Stimulated activated memory B cell treated with anti-CD40 and anti-IgM and Interleukin-4, amounts not matched to agents 10 μg/mL and 1 μg/mL and 100 μg/mL, for 72 hours (primary cell): Measurements from ENCODE around the gene LMO7.

Experiments
- ATAC-seq: fragments of 150-1000 bp; cut with Tn5 transposase; 2 replicates; pipeline ENCODE4 v1.10.0; 2021
- H3K27ac Mint-ChIP-seq: one replicate; pipeline ENCODE4 v1.8.0; 2022; ENCODE audit warnings: mild to moderate bottlenecking, mixed read lengths
- H3K27me3 Mint-ChIP-seq: one replicate; pipeline ENCODE4 v1.8.0; 2022; ENCODE audit warnings: mixed read lengths
- H3K36me3 Mint-ChIP-seq: one replicate; pipeline ENCODE4 v1.8.0; 2022; ENCODE audit warnings: mixed read lengths
- H3K4me1 Mint-ChIP-seq: one replicate; pipeline ENCODE4 v1.8.0; 2022; ENCODE audit warnings: mixed read lengths
- H3K4me3 Mint-ChIP-seq: one replicate; pipeline ENCODE4 v1.8.0; 2022; ENCODE audit warnings: mild to moderate bottlenecking, moderate library complexity, mixed read lengths
- H3K9me3 Mint-ChIP-seq: one replicate; pipeline ENCODE4 v1.8.0; 2022; ENCODE audit warnings: mixed read lengths

LMO7 gene

GRCh38 chr13:75760131-75761021, 124.2 kb downstream of the LMO7 start:
- peaks cover 10% of the 10 kb centered on the region for H3K36me3 Mint-ChIP-seq
- H3K27me3 Mint-ChIP-seq = no peaks in the 10 kb centered on the region
- peaks cover 4% of the 10 kb centered on the region for H3K9me3 Mint-ChIP-seq
- H3K27ac Mint-ChIP-seq = peak overlapping the region; percentile 15
- ATAC-seq = no peak
- peaks cover 26% of the 10 kb centered on the region for H3K4me1 Mint-ChIP-seq
- H3K4me3 Mint-ChIP-seq = peak overlapping the region; percentile 42

DNA sequence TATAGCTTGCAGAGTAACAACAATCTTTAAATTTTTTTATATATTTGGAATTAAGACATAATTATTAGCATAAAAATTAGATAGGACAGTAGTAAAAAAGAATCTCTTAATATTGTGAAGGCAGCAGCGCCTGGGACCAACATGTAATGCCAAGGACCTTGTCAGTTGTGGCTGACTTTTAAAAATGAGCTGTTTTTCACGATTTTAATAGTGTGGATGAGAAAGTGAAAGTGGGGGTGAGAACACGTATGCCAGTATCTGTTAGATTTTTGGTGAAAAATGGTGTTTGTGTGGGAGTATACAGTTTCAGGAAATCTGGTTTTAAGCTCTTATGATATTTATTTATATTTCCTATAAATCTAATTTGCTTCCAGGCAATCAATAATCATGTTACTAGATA, 125.2 kb downstream of the LMO7 start:
- H3K27me3 Mint-ChIP-seq = no peaks in the 10 kb centered on the region
- peak overlapping the region; percentile 62 for H3K4me3 Mint-ChIP-seq
- no peak for ATAC-seq
- H3K27ac Mint-ChIP-seq = peak overlapping the region; percentile 73
- H3K4me1 Mint-ChIP-seq = peaks cover 26% of the 10 kb centered on the region
- H3K36me3 Mint-ChIP-seq = peaks cover 13% of the 10 kb centered on the region
- H3K9me3 Mint-ChIP-seq = no peaks in the 10 kb centered on the region

DNA sequence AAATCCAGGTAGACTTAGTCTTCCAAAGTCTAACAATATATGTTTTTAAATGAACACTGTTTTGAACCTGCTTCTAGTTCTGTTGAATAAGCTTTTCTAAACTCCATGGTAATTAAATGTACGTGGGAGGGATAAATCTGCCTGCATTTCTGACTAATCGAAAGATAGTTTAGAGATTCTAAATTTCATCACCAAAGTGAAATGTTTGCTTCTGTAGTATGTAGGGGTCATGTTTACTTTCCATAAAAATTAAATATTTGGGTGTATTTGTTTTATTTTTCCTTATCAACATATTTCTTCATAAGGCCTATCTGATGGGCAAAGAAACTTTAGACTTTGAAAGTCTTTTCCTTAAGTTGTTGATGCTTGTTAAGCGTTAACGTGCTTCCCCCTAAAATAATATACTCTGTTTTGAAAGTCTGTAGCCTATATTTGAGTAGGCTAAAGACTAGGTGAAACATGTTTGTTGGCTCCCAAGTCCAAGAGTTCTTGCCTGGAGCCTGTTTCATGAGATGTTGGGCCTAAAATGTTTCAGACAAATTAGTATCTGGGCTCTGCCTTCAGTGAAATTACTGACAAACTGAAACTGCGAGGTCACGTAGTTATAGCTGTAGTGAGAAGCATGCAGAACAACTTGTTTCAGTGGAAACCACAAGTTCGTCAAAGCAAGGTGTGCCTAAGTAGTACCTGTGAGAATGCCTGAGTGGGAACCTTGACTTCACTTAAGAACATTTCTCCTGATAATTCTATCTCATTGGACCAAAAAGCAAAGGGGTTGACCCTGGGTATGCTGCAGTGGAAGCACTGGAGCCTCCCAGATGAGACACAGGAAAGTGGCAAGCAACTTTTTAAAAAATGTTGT, 126.2 kb downstream of the LMO7 start:
- H3K9me3 Mint-ChIP-seq = no peaks in the 10 kb centered on the region
- peaks cover 26% of the 10 kb centered on the region for H3K4me1 Mint-ChIP-seq
- peak overlapping the region; percentile 50 for H3K4me3 Mint-ChIP-seq
- peak overlapping the region; percentile 71 for H3K27ac Mint-ChIP-seq
- H3K36me3 Mint-ChIP-seq = peaks cover 8% of the 10 kb centered on the region
- no peaks in the 10 kb centered on the region for H3K27me3 Mint-ChIP-seq
- peak; percentile 78 for ATAC-seq

DNA sequence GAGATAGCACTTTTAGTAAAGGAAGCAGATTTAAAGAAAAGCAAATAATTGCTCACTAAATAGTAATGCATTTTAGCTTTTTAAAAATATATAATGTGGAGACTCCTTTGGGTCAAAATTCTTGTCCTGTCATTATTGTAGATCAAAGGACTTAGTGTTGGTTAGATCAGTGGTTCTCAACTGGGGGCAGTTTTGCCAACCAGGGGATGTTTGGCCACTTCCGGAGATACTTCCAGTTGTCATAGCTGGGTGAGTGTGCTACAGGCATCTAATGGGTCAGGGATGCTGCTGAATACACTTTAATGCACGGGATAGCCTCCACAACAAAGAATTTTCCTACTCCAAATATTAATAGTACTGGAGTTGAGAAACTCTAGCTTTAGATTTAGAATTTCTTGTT, 126.8 kb downstream of the LMO7 start:
- no peaks in the 10 kb centered on the region for H3K9me3 Mint-ChIP-seq
- H3K27me3 Mint-ChIP-seq = no peaks in the 10 kb centered on the region
- H3K27ac Mint-ChIP-seq = peak overlapping the region; percentile 71
- H3K4me1 Mint-ChIP-seq = peaks cover 26% of the 10 kb centered on the region
- no peak for ATAC-seq
- no peak overlapping the region for H3K4me3 Mint-ChIP-seq
- peaks cover 8% of the 10 kb centered on the region for H3K36me3 Mint-ChIP-seq

DNA sequence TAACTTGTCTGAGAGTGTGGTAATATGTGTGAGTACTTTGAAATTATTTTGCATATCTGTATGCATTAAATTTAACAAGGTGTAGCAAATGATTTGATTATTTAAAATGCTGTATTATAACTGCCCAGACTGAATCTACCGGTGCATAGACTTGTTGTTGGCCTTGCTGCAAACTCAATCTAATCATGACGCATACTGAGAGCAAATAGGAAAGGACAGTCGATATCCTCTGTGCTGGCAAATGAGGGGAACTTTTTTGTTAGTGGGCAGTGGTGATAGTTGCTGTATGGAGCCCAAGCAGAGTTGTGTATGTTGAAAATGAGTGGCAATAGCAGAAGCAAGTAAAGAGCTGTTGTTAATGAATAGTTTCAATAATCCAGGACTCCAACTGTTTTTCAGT, 127.4 kb downstream of the LMO7 start:
- H3K4me1 Mint-ChIP-seq = peaks cover 26% of the 10 kb centered on the region

GRCh38 chr13:75764251-75764925, 128.3 kb downstream of the LMO7 start:
- H3K4me1 Mint-ChIP-seq = peaks cover 26% of the 10 kb centered on the region
- peaks cover 8% of the 10 kb centered on the region for H3K36me3 Mint-ChIP-seq
- no peaks in the 10 kb centered on the region for H3K9me3 Mint-ChIP-seq
- ATAC-seq = no peak
- H3K27me3 Mint-ChIP-seq = no peaks in the 10 kb centered on the region
- H3K4me3 Mint-ChIP-seq = no peak overlapping the region
- no peak overlapping the region for H3K27ac Mint-ChIP-seq

More for the DNA sequence above, 127.4 kb downstream of the LMO7 start:
- ATAC-seq = no peak
- Mint-ChIP-seq H3K36me3 (peaks cover 8% of the 10 kb centered on the region), H3K4me3 (no peak overlapping the region), H3K27ac (no peak overlapping the region), H3K27me3 (no peaks in the 10 kb centered on the region), H3K9me3 (no peaks in the 10 kb centered on the region)

DNA sequence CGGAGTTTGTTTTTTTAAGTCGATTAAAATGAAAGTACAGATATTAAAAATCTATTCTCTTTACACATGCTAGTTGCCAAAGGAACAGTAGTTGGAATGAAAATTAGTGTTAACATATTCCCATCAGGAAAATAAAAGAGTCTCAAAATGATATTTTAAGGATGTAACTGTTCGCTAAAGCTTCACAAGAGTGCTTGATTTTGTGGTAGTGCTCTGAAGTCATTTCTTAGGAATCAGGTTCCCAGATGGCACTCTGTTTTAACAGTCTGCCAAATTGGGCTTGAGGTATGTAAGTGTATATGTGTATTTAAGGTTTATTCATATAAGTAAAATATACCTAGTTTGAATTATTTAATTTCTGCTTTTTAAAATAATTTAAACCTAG, 128.8 kb downstream of the LMO7 start:
- no peaks in the 10 kb centered on the region for H3K9me3 Mint-ChIP-seq
- no peaks in the 10 kb centered on the region for H3K27me3 Mint-ChIP-seq
- H3K4me1 Mint-ChIP-seq = peaks cover 24% of the 10 kb centered on the region
- H3K36me3 Mint-ChIP-seq = peaks cover 8% of the 10 kb centered on the region
- H3K27ac Mint-ChIP-seq = no peak overlapping the region
- no peak overlapping the region for H3K4me3 Mint-ChIP-seq
- ATAC-seq = no peak

- H3K27me3 Mint-ChIP-seq = no peaks in the 10 kb centered on the region
- peaks cover 8% of the 10 kb centered on the region for H3K36me3 Mint-ChIP-seq
- H3K4me1 Mint-ChIP-seq = peaks cover 10% of the 10 kb centered on the region
- H3K27ac Mint-ChIP-seq = no peak overlapping the region
- no peaks in the 10 kb centered on the region for H3K9me3 Mint-ChIP-seq
- no peak overlapping the region for H3K4me3 Mint-ChIP-seq
- no peak for ATAC-seq
Observed at GRCh38 chr13:75766636-75767035, 130.5 kb downstream of the LMO7 start.

DNA sequence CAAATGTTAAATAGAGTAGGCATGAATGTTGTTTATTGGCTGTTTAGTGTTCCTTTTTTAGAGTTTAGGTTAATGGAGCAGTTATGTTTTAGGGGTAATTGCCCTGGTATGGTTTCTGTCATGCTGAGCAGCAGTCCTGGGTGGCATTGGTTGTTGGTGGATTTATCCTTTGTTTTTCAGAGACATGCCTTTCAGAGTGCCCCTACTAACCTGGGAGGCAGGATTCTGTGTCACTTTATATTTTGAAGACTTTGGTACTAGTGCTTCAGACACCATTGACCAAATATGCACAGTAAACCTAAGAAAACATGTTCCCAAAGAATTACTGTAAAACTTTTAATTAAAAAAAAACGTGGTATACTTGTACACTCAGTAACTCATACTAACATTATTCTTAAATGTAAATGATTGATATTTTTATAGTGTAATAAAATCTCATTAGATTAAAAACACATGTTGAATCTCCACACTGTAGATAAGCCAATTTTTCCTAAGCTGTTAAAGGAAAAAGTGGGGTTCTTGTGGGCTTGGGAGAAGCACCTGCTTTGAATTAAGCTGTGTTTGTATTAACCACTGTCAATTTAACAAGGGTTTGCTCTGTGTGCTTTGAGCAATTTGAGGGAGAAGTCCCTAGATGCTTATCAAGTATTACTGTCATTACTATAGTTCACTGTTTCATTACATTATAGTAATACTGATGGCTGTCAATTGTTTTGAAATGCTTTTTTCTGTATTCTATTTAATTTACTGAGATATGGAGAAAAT, 133.2 kb downstream of the LMO7 start:
- Mint-ChIP-seq H3K4me3 (no peak overlapping the region), H3K4me1 (no peaks in the 10 kb centered on the region), H3K27me3 (no peaks in the 10 kb centered on the region), H3K27ac (no peak overlapping the region), H3K9me3 (peaks cover 4% of the 10 kb centered on the region), H3K36me3 (peaks cover 14% of the 10 kb centered on the region)
- ATAC-seq = no peak

- H3K27ac Mint-ChIP-seq = no peak overlapping the region
- no peaks in the 10 kb centered on the region for H3K4me1 Mint-ChIP-seq
- no peak overlapping the region for H3K4me3 Mint-ChIP-seq
- H3K36me3 Mint-ChIP-seq = peaks cover 14% of the 10 kb centered on the region
- ATAC-seq = no peak
- peaks cover 4% of the 10 kb centered on the region for H3K9me3 Mint-ChIP-seq
- H3K27me3 Mint-ChIP-seq = no peaks in the 10 kb centered on the region
Observed at GRCh38 chr13:75770164-75770563, 134.0 kb downstream of the LMO7 start.

- Mint-ChIP-seq H3K27me3 (no peaks in the 10 kb centered on the region), H3K4me3 (no peak overlapping the region), H3K27ac (no peak overlapping the region), H3K4me1 (no peaks in the 10 kb centered on the region), H3K36me3 (peaks cover 9% of the 10 kb centered on the region), H3K9me3 (peaks cover 4% of the 10 kb centered on the region)
- no peak for ATAC-seq
Observed at GRCh38 chr13:75770592-75771011, 134.5 kb downstream of the LMO7 start.

- Mint-ChIP-seq H3K36me3 (peaks cover 5% of the 10 kb centered on the region), H3K9me3 (peaks cover 4% of the 10 kb centered on the region), H3K4me3 (no peak overlapping the region), H3K4me1 (no peaks in the 10 kb centered on the region), H3K27ac (no peak overlapping the region), H3K27me3 (no peaks in the 10 kb centered on the region)
- ATAC-seq = no peak
Observed at GRCh38 chr13:75771226-75771625, 135.1 kb downstream of the LMO7 start.

GRCh38 chr13:75771818-75772217, 135.7 kb downstream of the LMO7 start:
- Mint-ChIP-seq H3K27me3 (no peaks in the 10 kb centered on the region), H3K27ac (no peak overlapping the region), H3K9me3 (peaks cover 4% of the 10 kb centered on the region), H3K4me3 (no peak overlapping the region), H3K36me3 (peaks cover 5% of the 10 kb centered on the region), H3K4me1 (no peaks in the 10 kb centered on the region)
- no peak for ATAC-seq

GRCh38 chr13:75774176-75774575, 138.0 kb downstream of the LMO7 start:
- Mint-ChIP-seq H3K4me1 (no peaks in the 10 kb centered on the region), H3K27me3 (no peaks in the 10 kb centered on the region), H3K4me3 (no peak overlapping the region), H3K9me3 (peaks cover 4% of the 10 kb centered on the region), H3K36me3 (peaks cover 13% of the 10 kb centered on the region), H3K27ac (no peak overlapping the region)
- ATAC-seq = no peak
